A673 (cell line): ENCODE data around the gene TMEM116. TPM values are rescaled to one million over a fixed set of nuclear protein-coding genes. Genes with fewer than 3 reads are reported as not detected.
"Not testable (repeated sequence)": the region's sequence is repeated elsewhere in the genome, so short reads cannot be mapped to it uniquely, and the experiment has no call there.

Experiments used
- BruUV-seq: library from RNA; stranded (reverse); fragments of 400-500 nt; replicated peaks from 2 replicates; lab custom pipeline; 2021; lab: Mats Ljungman, UMichigan
- CTCF ChIA-PET: fragments of 300-600 bp; sonication (Branson Sonifier 250); formaldehyde crosslinking; loops from one replicate; lab custom pipeline; 2022; ENCODE audit warnings: antibody characterized with exemption; lab: Charles Lee
- POLR2A ChIA-PET: fragments of 300-600 bp; sonication (Branson Sonifier 250); formaldehyde crosslinking; loops from one replicate; lab custom pipeline; 2022; ENCODE audit warnings: antibody characterized with exemption; ENCODE audit not compliant: low non-redundant PET; lab: Charles Lee
- DNase-seq: peaks from one replicate; pipeline ENCODE4 v3.0.0-alpha.2; 2015; ENCODE audit warnings: low spot score
- H3K27ac ChIP-seq: fragments of 200-600 bp; sonication (generic); 2 replicates; pipeline ENCODE4 v1.5.1; 2016; ENCODE audit warnings: mixed run types, low read depth, mild to moderate bottlenecking, mixed read lengths, antibody characterized with exemption, low read length; ENCODE audit not compliant: poor library complexity, severe bottlenecking
- H3K27me3 ChIP-seq: fragments of 200-600 bp; sonication (generic); replicated peaks from 2 replicates; pipeline ENCODE4 v1.6.1; 2017; ENCODE audit warnings: mixed run types, low read depth, mild to moderate bottlenecking, mixed read lengths, antibody characterized with exemption, low read length; ENCODE audit not compliant: insufficient read depth, poor library complexity
- H3K36me3 ChIP-seq: fragments of 200-600 bp; sonication (generic); 2 replicates; pipeline ENCODE4 v1.6.1; 2016; ENCODE audit warnings: mixed run types, mild to moderate bottlenecking, mixed read lengths, antibody characterized with exemption, low read length; ENCODE audit not compliant: insufficient read depth, poor library complexity, severe bottlenecking
- H3K4me1 ChIP-seq: fragments of 200-600 bp; sonication (generic); 2 replicates; pipeline ENCODE4 v1.6.1; 2017; ENCODE audit warnings: mixed run types, mild to moderate bottlenecking, mixed read lengths, antibody characterized with exemption, low read length; ENCODE audit not compliant: insufficient read depth, poor library complexity, severe bottlenecking
- H3K4me3 ChIP-seq: fragments of 200-600 bp; sonication (generic); 2 replicates; pipeline ENCODE4 v1.5.1; 2016; ENCODE audit warnings: low read depth, mixed run types, mild to moderate bottlenecking, mixed read lengths, low read length; ENCODE audit not compliant: poor library complexity, severe bottlenecking
- H3K9me3 ChIP-seq: fragments of 200-600 bp; sonication (generic); 2 replicates; pipeline ENCODE4 v1.6.1; 2016; ENCODE audit warnings: mixed run types, low read depth, mild to moderate bottlenecking, mixed read lengths, antibody characterized with exemption, low read length; ENCODE audit not compliant: poor library complexity, severe bottlenecking
- EZH2 ChIP-seq: fragments of 200-600 bp; sonication (generic); IDR thresholded peaks from 2 replicates; pipeline ENCODE4 v1.6.1; 2017; ENCODE audit warnings: borderline replicate concordance, low read depth, mild to moderate bottlenecking, mixed read lengths, antibody characterized with exemption, low read length; ENCODE audit not compliant: poor library complexity, severe bottlenecking
- intact Hi-C: fragments of 100-400 bp; cut with micrococcal nuclease; formaldehyde crosslinking; loops from one replicate; pipeline ENCODE4 v1.10.0; 2022; ENCODE audit not compliant: unreplicated experiment
- total RNA-seq: library from RNA; stranded (reverse); gene quantifications from 2 replicates; pipeline ENCODE4 v1.2.3, GENCODE V29; 2021
- TF ChIP-seq, protein P1 (sequence below): fragments of 300-800, 200-600 bp; sonication (generic); conservative IDR thresholded peaks from 2 replicates; pipeline ENCODE4 v1.5.1; 2017; ENCODE audit warnings: low read depth, mild to moderate bottlenecking, antibody characterized with exemption, low read length, moderate library complexity, mixed read lengths

TMEM116 gene
- total RNA-seq, 1 experiment from 2014 or later: 12.0 TPM

- peaks cover 28% of the 10 kb centered on the region for H3K4me1 ChIP-seq
- TF ChIP-seq, protein P1, sequence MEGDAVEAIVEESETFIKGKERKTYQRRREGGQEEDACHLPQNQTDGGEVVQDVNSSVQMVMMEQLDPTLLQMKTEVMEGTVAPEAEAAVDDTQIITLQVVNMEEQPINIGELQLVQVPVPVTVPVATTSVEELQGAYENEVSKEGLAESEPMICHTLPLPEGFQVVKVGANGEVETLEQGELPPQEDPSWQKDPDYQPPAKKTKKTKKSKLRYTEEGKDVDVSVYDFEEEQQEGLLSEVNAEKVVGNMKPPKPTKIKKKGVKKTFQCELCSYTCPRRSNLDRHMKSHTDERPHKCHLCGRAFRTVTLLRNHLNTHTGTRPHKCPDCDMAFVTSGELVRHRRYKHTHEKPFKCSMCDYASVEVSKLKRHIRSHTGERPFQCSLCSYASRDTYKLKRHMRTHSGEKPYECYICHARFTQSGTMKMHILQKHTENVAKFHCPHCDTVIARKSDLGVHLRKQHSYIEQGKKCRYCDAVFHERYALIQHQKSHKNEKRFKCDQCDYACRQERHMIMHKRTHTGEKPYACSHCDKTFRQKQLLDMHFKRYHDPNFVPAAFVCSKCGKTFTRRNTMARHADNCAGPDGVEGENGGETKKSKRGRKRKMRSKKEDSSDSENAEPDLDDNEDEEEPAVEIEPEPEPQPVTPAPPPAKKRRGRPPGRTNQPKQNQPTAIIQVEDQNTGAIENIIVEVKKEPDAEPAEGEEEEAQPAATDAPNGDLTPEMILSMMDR: no peak
- TF ChIP-seq EZH2: no peak
- ChIA-PET POLR2A (no interaction called here), CTCF (no interaction called here)
- BruUV-seq: no TSS peak
- no peak overlapping the region for H3K27ac ChIP-seq
- no peaks in the 10 kb centered on the region for H3K27me3 ChIP-seq
- H3K9me3 ChIP-seq: no peaks in the 10 kb centered on the region
- intact Hi-C loops: loop anchor here (5.0 to 10.0 kb wide), 2 partner anchors 63 to 374 kb away; partner anchors contain the start of gene HECTD4
- H3K4me3 ChIP-seq: no peak overlapping the region
- H3K36me3 ChIP-seq: peaks cover 4% of the 10 kb centered on the region
- no peak for DNase-seq
These were observed 2.3 kb downstream of the TMEM116 start for GRCh38 chr12:112010415-112011344.

DNA sequence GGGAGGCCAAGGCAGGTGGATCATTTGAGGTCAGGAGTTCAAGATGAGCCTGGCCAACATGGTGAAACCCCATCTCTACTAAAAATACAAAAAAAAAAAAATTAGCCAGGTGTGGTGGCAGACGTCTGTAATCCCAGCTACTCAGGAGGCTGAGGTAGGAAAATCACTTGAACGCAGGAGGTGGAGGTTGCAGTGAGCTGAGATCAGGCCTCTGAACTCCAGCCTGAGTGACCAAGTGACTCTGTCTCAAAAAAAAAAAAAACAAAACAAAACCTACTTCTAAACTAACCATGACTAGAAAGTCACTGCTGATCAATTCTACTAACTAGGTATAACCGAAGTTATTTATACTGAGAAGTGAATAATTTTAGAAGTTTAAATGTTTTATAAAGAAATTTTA is 3.4 kb downstream of the TMEM116 start:
- H3K4me3 ChIP-seq, POLR2A ChIA-PET, H3K27ac ChIP-seq, DNase-seq, H3K9me3 ChIP-seq, CTCF ChIA-PET, BruUV-seq, intact Hi-C loops, H3K36me3 ChIP-seq, H3K27me3 ChIP-seq: not testable (repeated sequence)
- peaks cover 28% of the 10 kb centered on the region for H3K4me1 ChIP-seq

DNA sequence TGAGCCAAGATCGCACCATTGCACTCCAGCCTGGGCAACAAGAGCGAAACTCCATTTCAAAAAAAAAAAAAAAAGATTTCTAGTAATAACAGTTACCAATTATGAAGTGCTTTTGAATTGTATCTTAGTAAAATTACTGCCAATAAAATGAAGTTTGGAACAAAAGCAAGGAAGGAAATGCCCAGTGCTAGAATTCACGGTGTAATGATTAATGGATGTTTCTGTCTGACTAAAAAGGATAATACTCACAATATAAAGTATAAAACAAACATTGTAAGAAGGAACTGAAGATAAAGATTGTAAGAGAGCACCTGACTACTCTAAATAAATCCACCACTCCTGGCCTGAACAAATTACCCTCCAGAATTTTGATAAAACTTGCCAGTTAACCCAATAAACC is 4.0 kb downstream of the TMEM116 start:
- H3K36me3 ChIP-seq: no peaks in the 10 kb centered on the region
- no peak for DNase-seq
- intact Hi-C loops: no loop called here
- H3K4me1 ChIP-seq: peaks cover 24% of the 10 kb centered on the region
- BruUV-seq: no TSS peak
- ChIA-PET POLR2A (no interaction called here), CTCF (no interaction called here)
- TF ChIP-seq, protein P1: no peak
- TF ChIP-seq EZH2: no peak
- H3K27ac ChIP-seq: no peak overlapping the region
- no peaks in the 10 kb centered on the region for H3K27me3 ChIP-seq
- H3K4me3 ChIP-seq: no peak overlapping the region
- no peaks in the 10 kb centered on the region for H3K9me3 ChIP-seq

- CTCF ChIA-PET: no interaction called here
- H3K27ac ChIP-seq: no peak overlapping the region
- TF ChIP-seq, protein P1: no peak
- TF ChIP-seq EZH2: no peak
- intact Hi-C loops: no loop called here
- H3K36me3 ChIP-seq: no peaks in the 10 kb centered on the region
- H3K4me3 ChIP-seq: no peak overlapping the region
- BruUV-seq: no TSS peak
- H3K9me3 ChIP-seq: no peaks in the 10 kb centered on the region
- H3K4me1 ChIP-seq: peaks cover 24% of the 10 kb centered on the region
- POLR2A ChIA-PET: no interaction called here
- no peak for DNase-seq
- no peaks in the 10 kb centered on the region for H3K27me3 ChIP-seq
These were observed 5.0 kb downstream of the TMEM116 start for GRCh38 chr12:112007945-112008344.
